ENCODE results near the gene PRH1.

PRH1 gene

GRCh38 chr12:10867381-10867780 lies 16.7 kb downstream of the PRH1 start:
- TF ChIP-seq SIN3A (IDR thresholded peaks at IDR 0.05; ENCODE audit: borderline replicate concordance, insufficient read depth, low read length) (no peak), POLR2AphosphoS5 (IDR thresholded peaks at IDR 0.05; ENCODE audit: low read depth, low read length) (no peak), TAF1 (IDR thresholded peaks at IDR 0.05; ENCODE audit: borderline replicate concordance, insufficient read depth, low read length) (no peak), REST (IDR thresholded peaks at IDR 0.05; ENCODE audit: insufficient read depth in 1 of 2, low read depth in 2 of 2, low read length in 2 of 2) (no peak)

DNA sequence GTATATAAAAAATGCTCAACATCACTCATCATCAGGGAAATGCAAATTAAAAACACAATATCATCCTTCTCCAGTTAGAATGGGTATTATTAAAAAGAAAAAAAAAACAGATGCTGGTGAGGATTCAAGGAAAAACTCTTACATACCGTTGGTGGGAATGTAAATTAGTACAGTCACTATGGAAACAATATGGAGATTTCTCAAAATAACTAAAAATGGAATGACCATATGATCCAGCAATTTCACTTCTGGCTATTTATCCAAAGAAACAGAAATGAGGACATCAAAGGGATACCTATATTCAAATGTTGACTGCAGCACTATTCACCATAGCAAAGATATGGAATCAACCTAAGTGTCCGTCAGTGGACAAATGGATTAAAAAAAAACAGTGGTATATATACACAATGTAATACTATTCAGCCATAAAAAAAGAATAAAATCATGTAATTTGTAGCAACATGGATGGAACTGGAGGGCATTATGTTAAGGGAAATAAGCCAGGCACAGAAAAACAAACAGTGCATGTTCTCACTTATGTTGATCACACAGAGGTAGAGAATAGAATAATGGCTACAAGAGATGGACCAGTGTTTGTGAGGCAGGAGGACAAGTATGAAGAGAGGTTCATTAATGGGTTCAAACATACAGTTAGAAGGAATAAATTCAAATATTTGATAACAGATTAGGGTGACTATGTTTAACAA lies 20.4 kb downstream of the PRH1 start:
- no peak for TF ChIP-seq POLR2AphosphoS5 (IDR thresholded peaks at IDR 0.05; ENCODE audit: low read depth, low read length)
- no peak for TF ChIP-seq FOXP2 (optimal IDR thresholded peaks at IDR 0.05; ENCODE audit: borderline replicate concordance, extremely low read depth, extremely low read length, insufficient read depth)
- no peak for TF ChIP-seq TAF1 (IDR thresholded peaks at IDR 0.05; ENCODE audit: borderline replicate concordance, insufficient read depth, low read length)
- TF ChIP-seq SIN3A (IDR thresholded peaks at IDR 0.05; ENCODE audit: borderline replicate concordance, insufficient read depth, low read length), result no peak
- no peak for TF ChIP-seq REST (IDR thresholded peaks at IDR 0.05; ENCODE audit: insufficient read depth in 1 of 2, low read depth in 2 of 2, low read length in 2 of 2)

GRCh38 chr12:10861366-10861765 lies 22.7 kb downstream of the PRH1 start:
- TF ChIP-seq REST (IDR thresholded peaks at IDR 0.05; ENCODE audit: insufficient read depth in 1 of 2, low read depth in 2 of 2, low read length in 2 of 2) (no peak), SIN3A (IDR thresholded peaks at IDR 0.05; ENCODE audit: borderline replicate concordance, insufficient read depth, low read length) (no peak), POLR2AphosphoS5 (IDR thresholded peaks at IDR 0.05; ENCODE audit: low read depth, low read length) (no peak), FOXP2 (optimal IDR thresholded peaks at IDR 0.05; ENCODE audit: borderline replicate concordance, extremely low read depth, extremely low read length, insufficient read depth) (no peak), TAF1 (IDR thresholded peaks at IDR 0.05; ENCODE audit: borderline replicate concordance, insufficient read depth, low read length) (no peak)

GRCh38 chr12:10855807-10856206 lies 28.2 kb downstream of the PRH1 start:
- no peak for TF ChIP-seq SIN3A (IDR thresholded peaks at IDR 0.05; ENCODE audit: borderline replicate concordance, insufficient read depth, low read length)
- TF ChIP-seq REST (IDR thresholded peaks at IDR 0.05; ENCODE audit: insufficient read depth in 1 of 2, low read depth in 2 of 2, low read length in 2 of 2), result no peak
- TF ChIP-seq TAF1 (IDR thresholded peaks at IDR 0.05; ENCODE audit: borderline replicate concordance, insufficient read depth, low read length), result no peak
- no peak for TF ChIP-seq POLR2AphosphoS5 (IDR thresholded peaks at IDR 0.05; ENCODE audit: low read depth, low read length)
- TF ChIP-seq FOXP2 (optimal IDR thresholded peaks at IDR 0.05; ENCODE audit: borderline replicate concordance, extremely low read depth, extremely low read length, insufficient read depth), result no peak

Data from PFSK-1 (cell line).